ENCODE results near the gene XPR1. TPM values are rescaled to one million over a fixed set of nuclear protein-coding genes. Genes with fewer than 3 reads are reported as not detected.

XPR1 gene
- total RNA-seq, 4 donors from 2014 or later: 7.8 to 119 (median 75.3) TPM

GRCh38 chr1:180902541-180902940 lies 270.7 kb downstream of the XPR1 start:
- WGBS, 2 donors (ENCODE audit: low coverage in 1 of 2): 55 to 83% methylated on average over 2 to 3 of the region's 3 CpGs
- no peak for DNase-seq
- no peaks in the 10 kb centered on the region for H3K4me1 ChIP-seq
- H3K27ac ChIP-seq: no peak overlapping the region
- H3K27me3 ChIP-seq: no peaks in the 10 kb centered on the region
- no peaks in the 10 kb centered on the region for H3K36me3 ChIP-seq
- H3K4me3 ChIP-seq: no peak overlapping the region
- no peaks in the 10 kb centered on the region for H3K9me3 ChIP-seq
- intact Hi-C loops (cut with DNase I; ENCODE audit: low total_unique reads): no loop called here
- in situ Hi-C loops (cut with MboI; ENCODE audit: low pct_ligation_motif_present in 1 of 4, low pct_unique_long_range_greater_than_20kb in 1 of 4, low sequenced_read_pairs in 3 of 4): no loop called here
- TF ChIP-seq POLR2AphosphoS5 (IDR thresholded peaks at IDR 0.05) (no peak), POLR2A (IDR thresholded peaks at IDR 0.05) (no peak), EP300 (IDR thresholded peaks at IDR 0.05; ENCODE audit: low read depth) (no peak)
- TF ChIP-seq, protein P1, sequence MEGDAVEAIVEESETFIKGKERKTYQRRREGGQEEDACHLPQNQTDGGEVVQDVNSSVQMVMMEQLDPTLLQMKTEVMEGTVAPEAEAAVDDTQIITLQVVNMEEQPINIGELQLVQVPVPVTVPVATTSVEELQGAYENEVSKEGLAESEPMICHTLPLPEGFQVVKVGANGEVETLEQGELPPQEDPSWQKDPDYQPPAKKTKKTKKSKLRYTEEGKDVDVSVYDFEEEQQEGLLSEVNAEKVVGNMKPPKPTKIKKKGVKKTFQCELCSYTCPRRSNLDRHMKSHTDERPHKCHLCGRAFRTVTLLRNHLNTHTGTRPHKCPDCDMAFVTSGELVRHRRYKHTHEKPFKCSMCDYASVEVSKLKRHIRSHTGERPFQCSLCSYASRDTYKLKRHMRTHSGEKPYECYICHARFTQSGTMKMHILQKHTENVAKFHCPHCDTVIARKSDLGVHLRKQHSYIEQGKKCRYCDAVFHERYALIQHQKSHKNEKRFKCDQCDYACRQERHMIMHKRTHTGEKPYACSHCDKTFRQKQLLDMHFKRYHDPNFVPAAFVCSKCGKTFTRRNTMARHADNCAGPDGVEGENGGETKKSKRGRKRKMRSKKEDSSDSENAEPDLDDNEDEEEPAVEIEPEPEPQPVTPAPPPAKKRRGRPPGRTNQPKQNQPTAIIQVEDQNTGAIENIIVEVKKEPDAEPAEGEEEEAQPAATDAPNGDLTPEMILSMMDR (IDR thresholded peaks at IDR 0.05): no peak

DNA sequence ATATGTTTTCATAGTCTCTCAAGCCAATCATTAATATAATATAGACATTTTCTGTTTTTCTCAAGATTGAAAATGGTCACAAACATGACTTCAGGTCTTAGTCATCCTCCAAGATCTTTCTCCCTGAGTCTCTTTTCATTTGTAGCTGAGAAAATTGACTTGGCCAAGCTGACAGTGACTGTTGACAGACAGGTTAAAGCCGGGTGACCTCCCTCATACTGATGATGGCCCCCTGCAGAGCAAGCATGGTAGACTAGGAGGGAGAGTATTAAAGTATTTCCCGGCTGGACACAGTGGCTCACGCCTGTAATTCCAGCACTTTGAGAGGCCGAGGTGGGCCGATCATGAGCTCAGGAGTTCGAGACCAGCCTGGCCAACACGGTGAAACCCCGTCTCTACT lies 274.1 kb downstream of the XPR1 start:
- no peak for DNase-seq
- in situ Hi-C loops (cut with MboI; ENCODE audit: low pct_ligation_motif_present in 1 of 4, low pct_unique_long_range_greater_than_20kb in 1 of 4, low sequenced_read_pairs in 3 of 4): no loop called here
- Histone ChIP-seq H3K36me3 (no peaks in the 10 kb centered on the region), H3K9me3 (no peaks in the 10 kb centered on the region), H3K4me3 (no peak overlapping the region), H3K27me3 (no peaks in the 10 kb centered on the region), H3K27ac (no peak overlapping the region), H3K4me1 (no peaks in the 10 kb centered on the region)
- no peak for TF ChIP-seq EP300 (IDR thresholded peaks at IDR 0.05; ENCODE audit: low read depth)
- TF ChIP-seq, protein P1 (IDR thresholded peaks at IDR 0.05): no peak
- TF ChIP-seq POLR2AphosphoS5 (IDR thresholded peaks at IDR 0.05): no peak
- TF ChIP-seq POLR2A (IDR thresholded peaks at IDR 0.05): no peak
- WGBS, 2 donors (ENCODE audit: low coverage in 1 of 2): 91% methylated on average over 8 of the region's 8 CpGs; no CpG with 5 or more reads in 1 of the 2 donors
- intact Hi-C loops (cut with DNase I; ENCODE audit: low total_unique reads): loop anchor here (2.0 kb wide), 1 partner anchor 67 kb away; no protein-coding TSS in a partner anchor

DNA sequence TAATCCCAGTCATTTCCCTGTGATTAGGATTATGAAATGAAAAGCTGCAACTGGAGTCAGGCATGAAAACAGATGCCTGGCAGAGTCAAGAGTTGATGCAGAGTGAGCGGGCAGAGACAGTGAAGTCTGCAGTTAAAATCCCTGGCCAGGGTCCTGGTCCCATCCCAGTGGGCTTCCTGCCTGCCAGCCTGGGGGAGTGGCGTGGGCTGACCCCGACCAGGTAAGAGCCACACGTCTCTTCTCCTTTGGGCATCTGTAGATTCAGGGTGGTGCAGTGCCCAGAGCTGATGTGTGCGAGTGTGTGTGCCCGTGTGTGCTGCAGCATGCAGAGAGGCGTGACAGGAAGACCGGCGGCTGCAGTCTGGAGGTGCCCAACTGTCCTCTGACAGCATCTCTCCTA lies 274.7 kb downstream of the XPR1 start:
- peaks cover 0 to 4% (median under 1%) of the 10 kb centered on the region in 4 donors for H3K4me1 ChIP-seq
- intact Hi-C loops (cut with DNase I; ENCODE audit: low total_unique reads): loop anchor here (2.0 kb wide), 1 partner anchor 68 kb away; no protein-coding TSS in a partner anchor
- 93 to 94% methylated on average over 3 to 9 of the region's 9 CpGs for WGBS, 2 donors (ENCODE audit: low coverage in 1 of 2)
- DNase-seq: no peak
- TF ChIP-seq POLR2AphosphoS5 (IDR thresholded peaks at IDR 0.05) (no peak), POLR2A (IDR thresholded peaks at IDR 0.05) (no peak), EP300 (IDR thresholded peaks at IDR 0.05; ENCODE audit: low read depth) (no peak)
- TF ChIP-seq, protein P1 (IDR thresholded peaks at IDR 0.05): no peak
- no peak overlapping the region for H3K4me3 ChIP-seq
- no peaks in the 10 kb centered on the region for H3K27me3 ChIP-seq
- H3K27ac ChIP-seq: no peak overlapping the region
- no peaks in the 10 kb centered on the region for H3K9me3 ChIP-seq
- in situ Hi-C loops (cut with MboI; ENCODE audit: low pct_ligation_motif_present in 1 of 4, low pct_unique_long_range_greater_than_20kb in 1 of 4, low sequenced_read_pairs in 3 of 4): no loop called here
- H3K36me3 ChIP-seq: no peaks in the 10 kb centered on the region

GRCh38 chr1:180907313-180908055 lies 275.7 kb downstream of the XPR1 start:
- H3K27ac ChIP-seq: no peak overlapping the region
- no peak for DNase-seq
- peaks cover 3 to 14% (median 5%) of the 10 kb centered on the region in 4 donors for H3K4me1 ChIP-seq
- intact Hi-C loops (cut with DNase I; ENCODE audit: low total_unique reads) (loop anchor here (2.0 kb wide), 1 partner anchor 69 kb away; no protein-coding TSS in a partner anchor), in situ Hi-C loops (cut with MboI; ENCODE audit: low pct_ligation_motif_present in 1 of 4, low pct_unique_long_range_greater_than_20kb in 1 of 4, low sequenced_read_pairs in 3 of 4) (no loop called here)
- WGBS, 2 donors (ENCODE audit: low coverage in 1 of 2): 86 to 87% methylated on average over 3 to 10 of the region's 10 CpGs
- H3K36me3 ChIP-seq: no peaks in the 10 kb centered on the region
- H3K4me3 ChIP-seq: no peak overlapping the region
- TF ChIP-seq, protein P1 (IDR thresholded peaks at IDR 0.05): no peak
- TF ChIP-seq EP300 (IDR thresholded peaks at IDR 0.05; ENCODE audit: low read depth): no peak
- no peak for TF ChIP-seq POLR2AphosphoS5 (IDR thresholded peaks at IDR 0.05)
- no peak for TF ChIP-seq POLR2A (IDR thresholded peaks at IDR 0.05)
- no peaks in the 10 kb centered on the region for H3K9me3 ChIP-seq
- H3K27me3 ChIP-seq: peaks cover 6% of the 10 kb centered on the region

Data from transverse colon (tissue), 4 donors.